Activated CD8-positive, alpha-beta memory T cell treated with anti-CD3 and anti-CD28 coated beads for 36 hours (primary cell): Measurements from ENCODE around the gene MCF2L2. TPM values are rescaled to one million over a fixed set of nuclear protein-coding genes. Genes with fewer than 3 reads are reported as not detected.

Experiments used
- CTCF ChIA-PET: fragments of 350-600 bp; sonication (Branson Sonifier 250); formaldehyde crosslinking; loops from one replicate; lab custom pipeline; 2021; ENCODE audit warnings: antibody characterized with exemption; lab: Charles Lee
- POLR2A ChIA-PET: fragments of 350-600 bp; sonication (Branson Sonifier 250); formaldehyde crosslinking; loops from one replicate; lab custom pipeline; 2021; ENCODE audit warnings: antibody characterized with exemption; lab: Charles Lee
- total RNA-seq, 2 experiments: library from RNA; stranded (reverse); gene quantifications; one replicate each; pipeline ENCODE4 v1.2.3, GENCODE V29; 2021

MCF2L2 gene
- total RNA-seq, 2 experiments from 2014 or later, result 3.0 to 3.7 TPM

- POLR2A ChIA-PET, result no interaction called here
- CTCF ChIA-PET, result no interaction called here
Measured at GRCh38 chr3:183213415-183214276, 214.8 kb downstream of the MCF2L2 start.

GRCh38 chr3:183212565-183212964, 215.9 kb downstream of the MCF2L2 start:
- POLR2A ChIA-PET, result no interaction called here

GRCh38 chr3:183212096-183212495, 216.3 kb downstream of the MCF2L2 start:
- ChIA-PET CTCF (interaction anchor here (0.5 kb wide), 1 partner anchor 332 kb away, joined by 3 read pairs; no protein-coding TSS in a partner anchor), POLR2A (no interaction called here)

More at GRCh38 chr3:183212565-183212964, 215.9 kb downstream of the MCF2L2 start:
- CTCF ChIA-PET, result interaction anchor here (0.5 kb wide), 1 partner anchor 332 kb away, joined by 3 read pairs; no protein-coding TSS in a partner anchor

- POLR2A ChIA-PET, result no interaction called here
Measured at GRCh38 chr3:183211352-183211751, 217.1 kb downstream of the MCF2L2 start.

GRCh38 chr3:183210862-183211341, 217.5 kb downstream of the MCF2L2 start:
- ChIA-PET POLR2A (no interaction called here), CTCF (no interaction called here)

More at GRCh38 chr3:183211352-183211751, 217.1 kb downstream of the MCF2L2 start:
- CTCF ChIA-PET, result no interaction called here

GRCh38 chr3:183210341-183210740, 218.1 kb downstream of the MCF2L2 start:
- ChIA-PET POLR2A (no interaction called here), CTCF (no interaction called here)

- ChIA-PET CTCF (interaction anchor here (1.0 kb wide), 1 partner anchor 174 kb away, joined by 5 read pairs; no protein-coding TSS in a partner anchor), POLR2A (no interaction called here)
Measured at GRCh38 chr3:183208800-183209199, 219.6 kb downstream of the MCF2L2 start.

GRCh38 chr3:183208260-183208659, 220.2 kb downstream of the MCF2L2 start:
- POLR2A ChIA-PET, result no interaction called here

GRCh38 chr3:183203670-183204069, 224.7 kb downstream of the MCF2L2 start:
- POLR2A ChIA-PET, result no interaction called here
- CTCF ChIA-PET, result no interaction called here

More at GRCh38 chr3:183208260-183208659, 220.2 kb downstream of the MCF2L2 start:
- CTCF ChIA-PET, result interaction anchor here (1.0 kb wide), 1 partner anchor 174 kb away, joined by 5 read pairs; no protein-coding TSS in a partner anchor

- ChIA-PET POLR2A (no interaction called here), CTCF (no interaction called here)
Measured at GRCh38 chr3:183202004-183202722, 226.3 kb downstream of the MCF2L2 start.

GRCh38 chr3:183198939-183199338, 229.5 kb downstream of the MCF2L2 start:
- POLR2A ChIA-PET, result no interaction called here
- CTCF ChIA-PET, result interaction anchor here (0.7 kb wide), 1 partner anchor 1363 kb away, joined by 3 read pairs; no protein-coding TSS in a partner anchor

- CTCF ChIA-PET, result no interaction called here
- POLR2A ChIA-PET, result no interaction called here
Measured at GRCh38 chr3:183197734-183198133, 230.7 kb downstream of the MCF2L2 start.

GRCh38 chr3:183195266-183195665, 233.2 kb downstream of the MCF2L2 start:
- POLR2A ChIA-PET, result no interaction called here
- CTCF ChIA-PET, result no interaction called here

- ChIA-PET CTCF (no interaction called here), POLR2A (no interaction called here)
Measured at GRCh38 chr3:183193762-183194689, 234.4 kb downstream of the MCF2L2 start.

- ChIA-PET CTCF (no interaction called here), POLR2A (no interaction called here)
Measured at GRCh38 chr3:183192650-183193300, 235.6 kb downstream of the MCF2L2 start.

GRCh38 chr3:183189641-183190040, 238.8 kb downstream of the MCF2L2 start:
- POLR2A ChIA-PET, result no interaction called here
- CTCF ChIA-PET, result no interaction called here

GRCh38 chr3:183188895-183189462, 239.4 kb downstream of the MCF2L2 start:
- ChIA-PET CTCF (no interaction called here), POLR2A (no interaction called here)

GRCh38 chr3:183185696-183186095, 242.7 kb downstream of the MCF2L2 start:
- CTCF ChIA-PET, result interaction anchor here (1.1 to 6.8 kb wide), 4 partner anchors 63 to 198 kb away, joined by 3 to 85 read pairs (median 10); no protein-coding TSS in a partner anchor
- POLR2A ChIA-PET, result no interaction called here
